MCF 10A (cell line): ENCODE data around the gene GNA15. TPM values are rescaled to one million over a fixed set of nuclear protein-coding genes. Genes with fewer than 3 reads are reported as not detected.
"Not testable (repeated sequence)": the region's sequence is repeated elsewhere in the genome, so short reads cannot be mapped to it uniquely, and the experiment has no call there.

Source experiments
- BruUV-seq: library from RNA; stranded (reverse); fragments of 400-500 nt; replicated peaks from 2 replicates; lab custom pipeline; 2021; lab: Mats Ljungman, UMichigan
- CTCF ChIA-PET: fragments of 300-600 bp; sonication (Branson Sonifier 250); formaldehyde crosslinking; extraction: SDS; loops from one replicate; lab custom pipeline; 2021; ENCODE audit warnings: antibody characterized with exemption, inconsistent platforms; lab: Yijun Ruan, JAX
- POLR2A ChIA-PET: fragments of 300-600, 350-650 bp; sonication (Branson Sonifier 250); formaldehyde crosslinking; extraction: SDS; loops from one replicate; lab custom pipeline; 2020; ENCODE audit warnings: antibody characterized with exemption, inconsistent platforms; lab: Yijun Ruan, JAX
- DNase-seq: peaks from one replicate; pipeline ENCODE4 v3.0.0-alpha.2; 2018; ENCODE audit not compliant: unreplicated experiment
- H3K27ac Mint-ChIP-seq: one replicate; pipeline ENCODE4 v1.8.0; 2022; ENCODE audit warnings: mild to moderate bottlenecking, low read depth, mixed read lengths; ENCODE audit not compliant: unreplicated experiment
- H3K27me3 Mint-ChIP-seq: one replicate; pipeline ENCODE4 v1.8.0; 2022; ENCODE audit warnings: mixed read lengths; ENCODE audit not compliant: insufficient read depth, unreplicated experiment
- H3K36me3 Mint-ChIP-seq: one replicate; pipeline ENCODE4 v1.8.0; 2022; ENCODE audit warnings: mild to moderate bottlenecking, moderate library complexity, mixed read lengths; ENCODE audit not compliant: insufficient read depth, unreplicated experiment
- H3K4me1 Mint-ChIP-seq: one replicate; pipeline ENCODE4 v1.8.0; 2022; ENCODE audit warnings: mixed read lengths; ENCODE audit not compliant: insufficient read depth, unreplicated experiment
- H3K4me3 Mint-ChIP-seq: one replicate; pipeline ENCODE4 v1.8.0; 2022; ENCODE audit warnings: mild to moderate bottlenecking, moderate library complexity, mixed read lengths; ENCODE audit not compliant: unreplicated experiment
- H3K9me3 Mint-ChIP-seq: one replicate; pipeline ENCODE4 v1.8.0; 2022; ENCODE audit warnings: mixed read lengths; ENCODE audit not compliant: unreplicated experiment
- intact Hi-C: fragments of 100-400 bp; cut with micrococcal nuclease; formaldehyde crosslinking; loops from 2 replicates; pipeline ENCODE4 v1.14.1; 2022
- total RNA-seq: library from RNA; stranded (reverse); gene quantifications from 2 replicates; pipeline ENCODE4 v1.2.3, GENCODE V29; 2022
- TF ChIP-seq, protein P1 (sequence below): fragments of 200-600 bp; IDR thresholded peaks from one replicate; pipeline ENCODE4 v1.8.0; 2022; ENCODE audit warnings: antibody characterized with exemption, mild to moderate bottlenecking; ENCODE audit not compliant: unreplicated experiment

Gene GNA15
- total RNA-seq, 1 experiment from 2014 or later: 47.1 TPM

GRCh38 chr19:3171894-3172672, 36.2 kb downstream of the GNA15 start:
- POLR2A ChIA-PET: interaction anchor here (0.9 to 1.2 kb wide), 3 partner anchors 30 to 221 kb away, joined by 3 to 4 read pairs (median 3); no protein-coding TSS in a partner anchor
- Mint-ChIP-seq H3K4me1 (peaks cover 18% of the 10 kb centered on the region), H3K36me3 (no peaks in the 10 kb centered on the region), H3K4me3 (no peak overlapping the region), H3K27ac (peak overlapping the region; percentile 92), H3K9me3 (no peaks in the 10 kb centered on the region), H3K27me3 (no peaks in the 10 kb centered on the region)
- CTCF ChIA-PET: interaction anchor here (0.5 to 1.7 kb wide), 5 partner anchors 9 to 44 kb away, joined by 3 to 6 read pairs (median 5); no protein-coding TSS in a partner anchor
- DNase-seq: peak; percentile 33
- no TSS peak for BruUV-seq
- TF ChIP-seq, protein P1, sequence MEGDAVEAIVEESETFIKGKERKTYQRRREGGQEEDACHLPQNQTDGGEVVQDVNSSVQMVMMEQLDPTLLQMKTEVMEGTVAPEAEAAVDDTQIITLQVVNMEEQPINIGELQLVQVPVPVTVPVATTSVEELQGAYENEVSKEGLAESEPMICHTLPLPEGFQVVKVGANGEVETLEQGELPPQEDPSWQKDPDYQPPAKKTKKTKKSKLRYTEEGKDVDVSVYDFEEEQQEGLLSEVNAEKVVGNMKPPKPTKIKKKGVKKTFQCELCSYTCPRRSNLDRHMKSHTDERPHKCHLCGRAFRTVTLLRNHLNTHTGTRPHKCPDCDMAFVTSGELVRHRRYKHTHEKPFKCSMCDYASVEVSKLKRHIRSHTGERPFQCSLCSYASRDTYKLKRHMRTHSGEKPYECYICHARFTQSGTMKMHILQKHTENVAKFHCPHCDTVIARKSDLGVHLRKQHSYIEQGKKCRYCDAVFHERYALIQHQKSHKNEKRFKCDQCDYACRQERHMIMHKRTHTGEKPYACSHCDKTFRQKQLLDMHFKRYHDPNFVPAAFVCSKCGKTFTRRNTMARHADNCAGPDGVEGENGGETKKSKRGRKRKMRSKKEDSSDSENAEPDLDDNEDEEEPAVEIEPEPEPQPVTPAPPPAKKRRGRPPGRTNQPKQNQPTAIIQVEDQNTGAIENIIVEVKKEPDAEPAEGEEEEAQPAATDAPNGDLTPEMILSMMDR: no peak
- intact Hi-C loops: no loop called here

GRCh38 chr19:3172673-3173000, 36.8 kb downstream of the GNA15 start:
- DNase-seq, H3K27me3 Mint-ChIP-seq, H3K36me3 Mint-ChIP-seq, H3K9me3 Mint-ChIP-seq, H3K4me3 Mint-ChIP-seq, BruUV-seq, intact Hi-C loops: not testable (repeated sequence)
- POLR2A ChIA-PET: interaction anchor here (0.9 kb wide), 1 partner anchor 31 kb away, joined by 3 read pairs; no protein-coding TSS in a partner anchor
- Mint-ChIP-seq H3K27ac (peak overlapping the region; percentile 92), H3K4me1 (peaks cover 21% of the 10 kb centered on the region)
- CTCF ChIA-PET: interaction anchor here (1.4 to 1.7 kb wide), 2 partner anchors 9 to 21 kb away, joined by 5 to 6 read pairs; no protein-coding TSS in a partner anchor

DNA sequence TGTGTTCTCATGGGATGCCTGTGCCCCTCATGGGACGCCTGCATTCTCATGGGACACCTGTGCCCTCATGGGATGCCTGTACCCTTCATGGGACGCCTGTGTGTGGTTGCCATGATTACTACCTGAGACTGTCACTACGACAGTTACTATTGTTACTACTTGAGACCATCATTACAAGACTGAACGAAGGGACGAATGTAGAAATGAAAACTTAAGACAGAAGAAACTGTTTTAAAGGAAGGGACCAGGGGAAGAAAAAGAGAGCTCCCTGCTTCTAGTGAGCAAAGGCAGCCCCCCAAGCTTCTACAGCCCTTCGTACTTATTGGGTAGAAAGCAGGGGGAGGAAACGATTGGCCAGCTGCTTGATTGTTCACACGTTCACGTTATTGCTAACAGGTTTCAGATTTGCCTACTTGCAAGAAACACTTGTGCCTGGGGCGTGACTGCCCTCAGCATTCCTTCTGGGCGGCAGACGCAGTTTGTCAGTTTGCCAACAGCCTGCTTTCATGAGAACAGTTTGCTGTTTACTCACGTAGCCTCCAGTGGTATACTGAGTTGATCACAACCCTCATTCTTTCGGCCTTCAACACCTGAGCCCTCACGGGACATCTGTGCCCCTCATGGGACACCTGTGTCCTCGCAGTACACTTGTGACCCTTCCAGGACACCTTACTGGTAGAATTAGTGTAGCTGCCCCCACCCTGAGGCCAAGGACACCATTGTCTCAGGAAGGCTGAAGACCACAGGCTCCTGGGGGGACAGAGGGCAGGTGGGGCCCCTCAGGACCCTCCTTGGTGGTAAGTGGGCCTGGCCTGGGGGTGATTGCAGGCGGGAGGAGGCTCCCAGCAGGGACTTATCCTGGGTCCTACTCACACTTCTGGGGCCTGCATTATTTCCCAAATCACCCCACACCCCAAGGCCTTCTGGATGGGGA, 40.2 kb downstream of the GNA15 start:
- BruUV-seq: TSS peak; percentile 95
- TF ChIP-seq, protein P1: no peak
- peak overlapping the region; percentile 100 for H3K27ac Mint-ChIP-seq
- H3K4me1 Mint-ChIP-seq: peaks cover 21% of the 10 kb centered on the region
- H3K4me3 Mint-ChIP-seq: peak overlapping the region; percentile 41
- POLR2A ChIA-PET: interaction anchor here (0.7 to 2.4 kb wide), 8 partner anchors 9 to 289 kb away, joined by 3 to 9 read pairs (median 4); partner anchors contain the start of gene NCLN
- no peaks in the 10 kb centered on the region for H3K27me3 Mint-ChIP-seq
- H3K9me3 Mint-ChIP-seq: no peaks in the 10 kb centered on the region
- H3K36me3 Mint-ChIP-seq: no peaks in the 10 kb centered on the region
- intact Hi-C loops: no loop called here
- CTCF ChIA-PET: interaction anchor here (0.9 to 1.3 kb wide), 3 partner anchors 140 to 332 kb away, joined by 3 read pairs; no protein-coding TSS in a partner anchor
- DNase-seq: peak; percentile 90

GRCh38 chr19:3176715-3177501, 41.1 kb downstream of the GNA15 start:
- intact Hi-C loops: no loop called here
- Mint-ChIP-seq H3K9me3 (no peaks in the 10 kb centered on the region), H3K27me3 (no peaks in the 10 kb centered on the region), H3K27ac (peak overlapping the region; percentile 100), H3K4me3 (peak overlapping the region; percentile 60), H3K4me1 (peaks cover 21% of the 10 kb centered on the region), H3K36me3 (no peaks in the 10 kb centered on the region)
- TF ChIP-seq, protein P1: no peak
- ChIA-PET POLR2A (interaction anchor here (0.7 to 2.4 kb wide), 5 partner anchors 9 to 226 kb away, joined by 3 to 9 read pairs (median 7); partner anchors contain the start of gene NCLN), CTCF (interaction anchor here (0.7 to 1.3 kb wide), 2 partner anchors 68 to 226 kb away, joined by 3 to 4 read pairs; no protein-coding TSS in a partner anchor)
- peak; percentile 80 for DNase-seq
- no TSS peak for BruUV-seq
